Stimulated activated CD4-positive, alpha-beta T cell treated with anti-CD3 and anti-CD28 coated beads, Interleukin-2, amount 100 ng/mL, for 24 hours (primary cell): Measurements from ENCODE around the gene ARID4B.
"Not testable (repeated sequence)": the region's sequence is repeated elsewhere in the genome, so short reads cannot be mapped to it uniquely, and the experiment has no call there.

Experiments used
- DNase-seq, 2 donors: peaks; one replicate each; pipeline ENCODE4 v3.0.0-alpha.2; 2020

The ARID4B gene

GRCh38 chr1:235327559-235328270 lies at the start of gene ARID4B:
ARID4B (minus strand) TSS chr1:235328179; CDS start chr1:235326919, 1,260 bp downstream.
- peak in 1 of 2 donors; percentile 61 for DNase-seq

DNA sequence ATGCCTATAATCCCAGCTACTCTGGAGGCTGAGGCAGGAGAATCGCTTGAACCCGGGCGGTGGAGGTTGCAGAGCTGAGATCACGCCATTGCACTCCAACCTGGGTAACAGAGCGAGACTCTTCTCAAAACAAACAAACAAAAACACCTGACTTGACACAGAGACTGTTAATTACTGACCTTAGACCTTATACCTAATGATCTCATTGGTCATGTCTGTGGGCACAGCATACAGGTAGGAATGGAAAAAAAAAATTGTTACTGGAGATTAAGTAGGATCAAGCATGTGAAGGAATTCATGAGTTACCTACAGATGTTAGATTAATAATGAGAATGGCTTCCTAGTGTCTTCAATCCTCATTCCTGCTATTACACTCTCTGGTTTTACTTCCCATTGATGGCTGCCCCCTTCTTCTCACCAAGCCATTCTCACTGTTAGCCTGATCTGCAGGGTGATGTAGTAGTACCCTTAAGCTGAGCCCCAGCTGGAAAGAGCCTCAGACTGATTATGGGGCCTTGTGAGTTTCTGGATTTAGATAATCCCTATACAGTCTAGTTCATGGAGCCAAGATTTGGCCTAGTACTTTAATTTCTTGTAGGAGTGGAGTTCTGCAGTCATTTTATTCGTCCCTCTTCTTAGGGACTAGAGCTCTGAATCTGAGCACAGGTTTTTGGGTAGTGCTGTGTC lies 48.1 kb upstream of the ARID4B start:
- DNase-seq = no peak

- no peak for DNase-seq
Observed at GRCh38 chr1:235369802-235370201, 41.8 kb upstream of the ARID4B start.

- DNase-seq = no peak
Observed at GRCh38 chr1:235368428-235368827, 40.4 kb upstream of the ARID4B start.

GRCh38 chr1:235367000-235367908 lies 39.3 kb upstream of the ARID4B start, which contains the start of gene TBCE:
TBCE (plus strand) TSS chr1:235367427; CDS start chr1:235380050, 12,623 bp downstream.
- peak; percentile 90 to 94 for DNase-seq

GRCh38 chr1:235366286-235366685 lies 38.3 kb upstream of the ARID4B start:
- peak; percentile 29 to 47 for DNase-seq

GRCh38 chr1:235364189-235364588 lies 36.2 kb upstream of the ARID4B start:
- DNase-seq = not testable (repeated sequence)

DNA sequence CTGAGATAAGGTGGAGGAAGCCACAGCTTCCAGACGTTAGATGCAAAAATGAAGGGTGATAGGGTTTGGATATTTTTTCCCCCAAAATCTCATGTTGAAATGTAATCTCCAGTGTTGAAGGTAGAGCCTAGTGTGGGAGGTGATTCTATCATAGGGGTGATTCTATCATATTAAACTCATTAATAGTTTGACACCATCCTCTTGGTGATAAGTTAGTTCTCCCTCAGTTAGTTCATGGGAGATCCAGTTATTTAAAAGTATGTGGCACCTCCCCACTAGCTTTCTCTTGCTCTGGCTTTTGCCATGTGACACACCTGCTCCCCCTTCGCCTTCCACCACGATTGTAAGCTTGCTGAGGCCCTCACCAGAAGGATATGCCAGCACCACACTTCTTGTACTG lies 30.9 kb upstream of the ARID4B start:
- DNase-seq = no peak

GRCh38 chr1:235357485-235358373 lies 29.8 kb upstream of the ARID4B start:
- no peak for DNase-seq

DNA sequence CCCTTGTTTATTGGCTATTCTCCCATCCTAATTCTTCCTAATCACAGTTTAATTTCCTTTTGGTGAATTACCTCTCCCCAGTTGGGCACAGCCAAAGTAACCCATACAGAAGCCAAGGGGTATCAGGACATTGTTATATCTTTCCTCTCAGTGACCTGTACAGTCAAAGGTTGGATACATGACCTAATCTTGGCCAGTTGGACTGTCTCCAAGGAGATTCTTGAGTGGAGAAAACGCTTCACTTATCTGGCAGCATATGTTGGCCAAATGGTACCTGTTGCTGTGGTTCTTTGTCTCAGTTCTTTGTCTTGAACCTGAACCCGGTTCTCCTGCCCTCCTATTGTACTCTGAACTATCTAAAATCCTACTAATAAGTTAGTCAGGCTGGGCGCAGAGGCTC lies 23.9 kb upstream of the ARID4B start:
- DNase-seq = no peak

DNA sequence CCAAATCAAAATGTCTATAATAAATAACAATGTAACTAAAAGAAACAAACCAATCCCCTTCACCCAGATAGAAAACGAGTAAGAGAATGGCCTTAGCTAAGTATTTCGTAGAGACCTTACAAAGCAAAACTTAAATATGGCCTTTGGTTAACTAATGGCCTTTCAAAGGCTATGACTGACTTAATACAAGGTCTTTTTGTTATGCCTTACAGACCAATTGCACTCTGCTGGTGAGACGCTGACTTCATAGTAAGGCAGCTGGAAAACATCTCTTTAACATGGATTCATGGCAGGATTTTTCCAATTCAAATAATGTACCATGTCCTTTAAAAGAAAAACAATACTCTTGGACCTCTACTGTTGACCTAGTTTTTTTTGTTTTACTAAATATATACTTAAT lies 23.5 kb upstream of the ARID4B start:
- no peak for DNase-seq

- DNase-seq = no peak
Observed at GRCh38 chr1:235343726-235344125, 15.7 kb upstream of the ARID4B start.

- no peak for DNase-seq
Observed at GRCh38 chr1:235342471-235342870, 14.5 kb upstream of the ARID4B start.

DNA sequence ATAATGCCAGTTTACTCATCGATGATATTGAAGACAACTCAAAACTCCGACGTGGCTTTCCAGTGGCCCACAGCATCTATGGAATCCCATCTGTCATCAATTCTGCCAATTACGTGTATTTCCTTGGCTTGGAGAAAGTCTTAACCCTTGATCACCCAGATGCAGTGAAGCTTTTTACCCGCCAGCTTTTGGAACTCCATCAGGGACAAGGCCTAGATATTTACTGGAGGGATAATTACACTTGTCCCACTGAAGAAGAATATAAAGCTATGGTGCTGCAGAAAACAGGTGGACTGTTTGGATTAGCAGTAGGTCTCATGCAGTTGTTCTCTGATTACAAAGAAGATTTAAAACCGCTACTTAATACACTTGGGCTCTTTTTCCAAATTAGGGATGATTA lies 14.1 kb upstream of the ARID4B start:
- DNase-seq = no peak

GRCh38 chr1:235341334-235341733 lies 13.4 kb upstream of the ARID4B start:
- DNase-seq = no peak

- no peak for DNase-seq
Observed at GRCh38 chr1:235339746-235340145, 11.8 kb upstream of the ARID4B start.

- peak in 1 of 2 donors; percentile 27 for DNase-seq
Observed at GRCh38 chr1:235336903-235337302, 8.9 kb upstream of the ARID4B start.

DNA sequence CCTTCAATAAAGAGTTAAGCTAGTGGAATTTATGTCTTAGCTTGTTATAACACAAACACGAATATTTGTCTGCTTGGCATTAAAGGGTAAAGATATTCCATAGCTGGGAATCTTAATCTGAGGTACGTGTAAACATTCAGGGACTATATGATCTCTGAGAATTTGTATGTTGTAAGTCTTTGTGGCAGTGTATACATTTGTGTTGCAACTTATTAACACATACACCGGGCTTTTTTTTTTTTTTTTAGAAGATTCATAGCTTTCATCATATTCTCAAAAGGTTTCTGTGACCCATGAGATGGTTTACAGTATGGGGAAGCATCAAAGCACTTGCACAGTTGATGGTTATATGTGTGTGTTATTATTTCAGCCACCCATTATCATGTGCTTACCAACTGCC lies 3.4 kb upstream of the ARID4B start:
- DNase-seq = no peak

GRCh38 chr1:235330918-235331285 lies 2.9 kb upstream of the ARID4B start:
- no peak for DNase-seq

DNA sequence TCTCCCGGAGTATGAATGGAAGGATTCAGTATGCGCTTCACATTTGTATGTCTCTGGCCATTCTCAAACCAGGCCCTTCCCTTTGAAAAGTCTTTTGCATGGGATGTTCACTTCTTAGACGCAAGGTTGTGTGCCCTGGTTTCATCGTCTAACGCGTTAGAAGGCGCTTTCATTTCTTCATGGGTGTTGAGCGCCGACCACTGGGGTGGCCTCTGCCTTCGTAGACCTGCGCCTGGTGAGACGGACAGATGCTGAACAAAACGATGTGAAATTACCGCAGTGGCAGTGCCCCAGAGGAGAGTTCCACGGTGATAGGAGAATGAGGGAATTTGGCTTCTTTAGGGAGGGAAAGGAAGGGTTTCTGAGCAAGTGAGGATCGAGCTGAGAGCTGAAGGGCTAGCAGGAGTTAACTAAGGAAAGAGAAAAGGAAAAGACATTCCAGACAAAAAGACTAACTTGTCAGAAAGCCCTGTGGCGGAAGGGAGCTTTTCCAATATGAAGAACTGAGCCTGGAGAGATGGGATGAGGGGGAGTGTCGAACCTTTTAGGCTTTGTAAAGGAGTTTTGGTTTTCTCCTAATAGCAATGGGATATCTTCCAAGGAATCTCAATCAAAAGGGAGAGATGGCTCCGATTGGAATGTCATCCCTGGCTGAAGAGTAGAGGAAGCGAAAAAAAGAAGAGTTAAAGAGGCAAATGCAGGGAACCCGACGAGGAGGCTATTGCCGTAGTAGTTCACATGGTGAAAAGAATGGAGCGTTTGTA lies 1.3 kb upstream of the ARID4B start:
- peak; percentile 44 to 55 for DNase-seq
